ENCODE data around the gene RBP7. TPM values are rescaled to one million over a fixed set of nuclear protein-coding genes. Genes with fewer than 3 reads are reported as not detected.

RBP7 gene
- polyA plus RNA-seq, 12 donors = 2.8 to 9.2 (median 3.7) TPM; not detected in 2

DNA sequence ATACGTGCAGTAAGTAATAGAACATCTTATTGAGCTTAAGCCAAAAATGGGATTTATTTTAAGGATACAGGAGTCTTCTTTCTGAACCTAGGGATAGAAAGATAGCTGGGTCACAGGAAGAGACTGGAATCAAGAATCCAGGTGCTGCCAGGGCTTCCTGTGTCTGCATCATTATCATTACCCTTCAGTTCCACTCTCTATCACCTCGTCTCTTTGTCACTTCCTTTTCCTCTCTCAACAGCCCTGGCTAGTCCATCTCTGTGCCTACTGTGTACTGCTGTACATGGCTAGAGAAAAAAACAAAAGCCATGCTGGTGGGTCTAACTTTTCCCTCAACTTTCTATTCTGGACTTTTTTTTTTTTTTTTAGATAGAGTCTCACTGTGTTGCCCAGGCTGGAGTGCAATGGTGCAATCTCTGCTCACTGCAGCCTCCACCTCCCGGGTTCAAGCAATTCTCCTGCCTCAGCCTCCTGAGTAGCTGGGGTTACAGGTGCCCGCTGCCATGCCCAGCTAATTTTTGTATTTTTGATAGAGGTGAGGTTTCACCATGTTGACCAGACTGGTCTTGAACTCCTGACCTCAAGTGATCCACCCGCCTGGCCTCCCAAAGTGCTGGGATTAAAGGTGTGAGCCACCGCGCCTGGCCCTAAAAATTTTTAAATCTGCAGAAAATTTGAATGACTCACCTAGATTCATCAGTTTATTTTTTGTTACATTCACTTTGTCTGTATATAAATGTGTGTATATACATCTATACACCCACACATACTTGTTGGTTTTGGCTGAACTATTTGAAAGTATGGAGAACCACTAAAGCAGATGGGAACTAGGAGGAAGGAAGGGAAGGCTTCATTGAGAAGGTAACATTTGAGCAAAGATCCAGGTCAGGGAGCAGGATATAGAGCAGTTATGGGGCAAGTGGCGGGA is 67.7 kb downstream of the RBP7 start:
- DNase-seq = no peak

DNA sequence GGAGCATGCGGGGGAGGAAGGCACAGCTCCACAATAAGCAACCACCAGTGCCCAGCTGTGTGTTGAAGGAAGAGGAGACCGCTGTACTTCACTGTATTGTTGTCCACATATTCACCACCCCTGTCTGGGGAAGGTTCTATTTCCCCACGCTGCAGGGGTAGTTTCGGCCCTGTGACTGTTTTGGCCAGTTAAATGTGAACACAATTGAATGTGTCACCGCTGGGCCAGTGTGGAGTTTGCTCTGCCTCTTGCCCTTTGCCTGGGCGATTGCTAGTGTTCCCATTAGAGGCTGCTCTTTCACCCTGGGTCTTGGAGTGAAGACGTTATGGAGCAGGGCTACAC is 68.3 kb downstream of the RBP7 start:
- DNase-seq = no peak

Other genes starting within 250 kb of the RBP7 start
- 100 to 1,000 TPM in 1 of 12 donors, 10 to 100 TPM in 10, not detected in 1; 60.7 to 107 (median 71.4) TPM for gene CLSTN1, start 173.3 kb upstream of the RBP7 start, polyA plus RNA-seq (ENCODE audit: insufficient read length in 12 of 12)
- 100 to 1,000 TPM in 1 of 12 donors, 10 to 100 TPM in 11; 48.0 to 601 (median 60.2) TPM for gene CTNNBIP1, start 87.0 kb upstream of the RBP7 start, polyA plus RNA-seq (ENCODE audit: insufficient read length in 12 of 12)
- gene LZIC, start 53.8 kb upstream of the RBP7 start, polyA plus RNA-seq (ENCODE audit: insufficient read length in 12 of 12) = 10 to 100 TPM in 11 of 12 donors, not detected in 1; 46.8 to 82.0 (median 60.2) TPM
- gene NMNAT1, start 53.8 kb upstream of the RBP7 start, polyA plus RNA-seq (ENCODE audit: insufficient read length in 12 of 12) = 10 to 100 TPM in 11 of 12 donors, not detected in 1; 11.0 to 38.9 (median 12.8) TPM
- 10 to 100 TPM in 11 of 12 donors, not detected in 1; 38.3 to 60.4 (median 43.9) TPM for gene UBE4B, start 35.7 kb downstream of the RBP7 start, polyA plus RNA-seq (ENCODE audit: insufficient read length in 12 of 12)
- 100 to 1,000 TPM in 11 of 12 donors, 10 to 100 TPM in 1; 84.4 to 601 (median 199) TPM for gene KIF1B, start 213.3 kb downstream of the RBP7 start, polyA plus RNA-seq (ENCODE audit: insufficient read length in 12 of 12)